A549 (cell line): ENCODE results near the gene CIPC. TPM values are rescaled to one million over a fixed set of nuclear protein-coding genes. Genes with fewer than 3 reads are reported as not detected.

Experiments used
- ATAC-seq, 2 experiments: fragments of 200-7000 bp in 1 of 2; fragments of >200 bp in 1 of 2; cut with Nextera tagmentation in 1 of 2; cut with Tn5 transposase in 1 of 2; 3 replicates each; pipeline versions ENCODE4 v1.8.0 to v1.9.1; 2018 to 2020; ENCODE audit warnings: mild to moderate bottlenecking in 1 of 2, moderate library complexity in 1 of 2
- CTCF ChIA-PET: fragments of 300-600 bp; sonication (Branson Sonifier 250); formaldehyde crosslinking; extraction: SDS; loops from one replicate; lab custom pipeline; 2021; ENCODE audit warnings: antibody characterized with exemption, inconsistent platforms; lab: Yijun Ruan, JAX
- POLR2A ChIA-PET: fragments of 350-600 bp; formaldehyde crosslinking; extraction: SDS; loops from one replicate; lab custom pipeline; 2021; ENCODE audit warnings: antibody characterized with exemption, inconsistent platforms; lab: Yijun Ruan, JAX
- DNase-seq, 2 experiments: peaks; one replicate each; pipeline versions ENCODE4 v3.0.0 to v3.0.0-alpha.2; 2011 to 2016; ENCODE audit warnings: low read depth in 1 of 2, low spot score in 1 of 2
- FAIRE-seq: peaks from 2 replicates; lab custom pipeline; 2011; peaks lifted over from hg19 to GRCh38; lab: Jason Lieb, UNC
- H3K27ac ChIP-seq, 2 experiments: fragments of >200 bp; sonication (Bioruptor Twin); formaldehyde crosslinking; 3 replicates each; pipeline ENCODE4 v1.5.1; 2016 to 2017
- H3K4me1 ChIP-seq: fragments of >200 bp; sonication (Bioruptor Twin); formaldehyde crosslinking; 3 replicates; pipeline ENCODE4 v1.6.1; 2016
- H3K4me2 ChIP-seq: fragments of >200 bp; sonication (Bioruptor Twin); formaldehyde crosslinking; 3 replicates; pipeline ENCODE4 v1.6.1; 2016
- H3K4me3 ChIP-seq: fragments of >200 bp; sonication (Bioruptor Twin); formaldehyde crosslinking; 3 replicates; pipeline ENCODE4 v1.5.1; 2016
- H3K9me3 ChIP-seq: fragments of >200 bp; sonication (Bioruptor Twin); formaldehyde crosslinking; 3 replicates; pipeline ENCODE4 v1.6.1; 2016
- BCL3 ChIP-seq: fragments of >200 bp; sonication (Bioruptor Twin); formaldehyde crosslinking; IDR thresholded peaks from 3 replicates; pipeline ENCODE4 v1.6.1; 2016
- CBX2 ChIP-seq: fragments of 200-600 bp; sonication (generic); IDR thresholded peaks from 2 replicates; pipeline ENCODE4 v1.6.1; 2016; ENCODE audit warnings: low read depth, mild to moderate bottlenecking, borderline replicate concordance
- CBX8 ChIP-seq: fragments of 200-600 bp; sonication (generic); IDR thresholded peaks from 2 replicates; pipeline ENCODE4 v1.6.1; 2016
- CTCF ChIP-seq: fragments of >200 bp; sonication (Bioruptor Twin); formaldehyde crosslinking; IDR thresholded peaks from 3 replicates; pipeline ENCODE4 v1.5.1; 2016
- E2F6 ChIP-seq: IDR thresholded peaks from 2 replicates; pipeline ENCODE4 v1.6.1; 2012; ENCODE audit warnings: low read depth, borderline replicate concordance
- ELK1 ChIP-seq: fragments of 150-350 bp; IDR thresholded peaks from 2 replicates; pipeline ENCODE4 v1.6.1; 2014; ENCODE audit warnings: low read depth, mild to moderate bottlenecking, low read length
- FOXS1 ChIP-seq: fragments of 250-450 bp; sonication (Bioruptor Pico); IDR thresholded peaks from 2 replicates; pipeline ENCODE4 v1.5.0; 2020; ENCODE audit warnings: mild to moderate bottlenecking, moderate library complexity
- HDAC2 ChIP-seq: fragments of 200-600 bp; sonication (generic); IDR thresholded peaks from 2 replicates; pipeline ENCODE4 v1.6.1; 2016
- HES2 ChIP-seq: fragments of >200 bp; sonication (Bioruptor Twin); formaldehyde crosslinking; IDR thresholded peaks from 2 replicates; pipeline ENCODE4 v1.6.1; 2016
- HMGXB4 ChIP-seq: fragments of 250-450 bp; sonication (Bioruptor Pico); IDR thresholded peaks from 2 replicates; pipeline ENCODE4 v1.5.0; 2021; ENCODE audit warnings: mild to moderate bottlenecking, moderate library complexity, borderline replicate concordance
- HOXB5 ChIP-seq: fragments of 250-450 bp; sonication (Bioruptor Pico); IDR thresholded peaks from 2 replicates; pipeline ENCODE4 v1.5.0; 2020; ENCODE audit warnings: mild to moderate bottlenecking, moderate library complexity
- JUN ChIP-seq, 2 experiments: fragments of >200 bp; sonication (Bioruptor Twin); formaldehyde crosslinking; IDR thresholded peaks; 2 replicates in 1 of 2; 3 replicates in 1 of 2; pipeline ENCODE4 v1.6.1; 2016 to 2017
- KDM1A ChIP-seq: fragments of 200-600 bp; sonication (generic); IDR thresholded peaks from 2 replicates; pipeline ENCODE4 v1.6.1; 2016; ENCODE audit warnings: low read depth, mild to moderate bottlenecking
- MAX ChIP-seq: IDR thresholded peaks from 2 replicates; pipeline ENCODE4 v1.6.1; 2012
- MAZ ChIP-seq: fragments of 150-350 bp; IDR thresholded peaks from 2 replicates; pipeline ENCODE4 v1.6.1; 2014; ENCODE audit warnings: antibody characterized with exemption, low read depth, low read length, borderline replicate concordance
- MYC ChIP-seq: IDR thresholded peaks from 2 replicates; pipeline ENCODE4 v1.6.1; 2012; ENCODE audit warnings: mild to moderate bottlenecking, inconsistent platforms, low read length, improper control_type of control experiment, borderline replicate concordance
- NPAS2 ChIP-seq: fragments of 250-450 bp; sonication (Bioruptor Pico); IDR thresholded peaks from 2 replicates; pipeline ENCODE4 v1.8.0; 2022; ENCODE audit warnings: mild to moderate bottlenecking, moderate library complexity, borderline replicate concordance
- PBX3 ChIP-seq: IDR thresholded peaks from 2 replicates; pipeline ENCODE4 v1.6.1; 2012
- POLR2A ChIP-seq: IDR thresholded peaks from 2 replicates; pipeline ENCODE4 v1.6.1; 2012; ENCODE audit warnings: mild to moderate bottlenecking, low read length
- RARB ChIP-seq: fragments of 250-450 bp; sonication (Bioruptor Pico); IDR thresholded peaks from 2 replicates; pipeline ENCODE4 v1.8.0; 2021; ENCODE audit warnings: mild to moderate bottlenecking, moderate library complexity
- RCOR1 ChIP-seq: fragments of 150-350 bp; IDR thresholded peaks from 2 replicates; pipeline ENCODE4 v1.6.1; 2014; ENCODE audit warnings: antibody characterized with exemption, low read length, low read depth
- RFX5 ChIP-seq: fragments of 450-650 bp; IDR thresholded peaks from 2 replicates; pipeline ENCODE4 v1.7.1; 2014; ENCODE audit warnings: antibody characterized with exemption, mild to moderate bottlenecking, moderate library complexity
- RNF2 ChIP-seq: fragments of 200-600 bp; sonication (generic); IDR thresholded peaks from 2 replicates; pipeline ENCODE4 v1.6.1; 2016; ENCODE audit warnings: low read depth, mild to moderate bottlenecking, antibody characterized with exemption, moderate library complexity, borderline replicate concordance
- TFCP2L1 ChIP-seq: fragments of 250-450 bp; sonication (Bioruptor Pico); IDR thresholded peaks from 2 replicates; pipeline ENCODE4 v1.5.0; 2021; ENCODE audit warnings: mild to moderate bottlenecking
- TP53 ChIP-seq: fragments of 250-450 bp; sonication (Bioruptor Pico); IDR thresholded peaks from 2 replicates; pipeline ENCODE4 v1.5.0; 2021; ENCODE audit warnings: mild to moderate bottlenecking, moderate library complexity
- USF2 ChIP-seq: fragments of 450-650 bp; IDR thresholded peaks from 2 replicates; pipeline ENCODE4 v1.6.1; 2014; ENCODE audit warnings: antibody characterized with exemption
- ZFP36 ChIP-seq: fragments of 450-650 bp; IDR thresholded peaks from 2 replicates; pipeline ENCODE4 v1.6.1; 2014; ENCODE audit warnings: borderline replicate concordance; ENCODE audit not compliant: partially characterized antibody
- ZNF302 ChIP-seq: fragments of 250-450 bp; sonication (Bioruptor Pico); IDR thresholded peaks from 2 replicates; pipeline ENCODE4 v1.9.0; 2021; ENCODE audit warnings: inconsistent platforms, mild to moderate bottlenecking, moderate library complexity
- WGBS: methylation state at CpG from one replicate; pipeline ENCODE4 v1.1.6; 2017; ENCODE audit errors: missing lambda C conversion rate; 5-methylcytosine and 5-hydroxymethylcytosine counted together
- polyA plus RNA-seq, 4 experiments: library from polyadenylated mRNA; depleted of rRNA in 3 of 4; stranded (reverse); fragments of >200 nt; fragmentation: RNase III in 1 of 4; extraction: RNeasy Plus Mini Kit Qiagen cat#74134 plus additional on column Dnase treatment in 1 of 4; gene quantifications; 2 replicates in 3 of 4; 3 replicates in 1 of 4; pipeline ENCODE4 v1.2.3, GENCODE V29; 2011 to 2017

Gene CIPC
- polyA plus RNA-seq, 2 of the 4 experiments (the other 2 are of a cell fraction): 8.9 to 13.9 TPM

- Histone ChIP-seq H3K9me3 (no peaks in the 10 kb centered on the region), H3K4me1 (peaks cover 12% of the 10 kb centered on the region), H3K4me2 (no peak overlapping the region), H3K4me3 (no peak overlapping the region), H3K27ac (no peak overlapping the region)
- DNase-seq (no peak), ATAC-seq (no peak), FAIRE-seq (no peak)
- WGBS: 75% methylated on average over 7 of the region's 7 CpGs
- ChIA-PET CTCF (interaction anchor here (1.2 to 7.6 kb wide), 11 partner anchors 14 to 394 kb away, joined by 4 to 116 read pairs (median 6); partner anchors contain the start of genes GSTZ1, POMT2 and ZDHHC22), POLR2A (no interaction called here)
- TF ChIP-seq POLR2A (no peak), ELK1 (no peak), MYC (no peak), NPAS2 (no peak), CBX8 (no peak), MAZ (no peak), FOXS1 (no peak), HMGXB4 (CRISPR knock-in tag) (no peak), ZNF302 (no peak), E2F6 (no peak), CBX2 (no peak), HOXB5 (CRISPR knock-in tag) (no peak), RFX5 (no peak), JUN (IDR thresholded peaks at IDR 0.05) (no peak), HES2 (no peak), TP53 (CRISPR knock-in tag) (no peak), TFCP2L1 (CRISPR knock-in tag) (no peak), RARB (CRISPR knock-in tag) (no peak), HDAC2 (no peak)
These were observed 56.4 kb downstream of the CIPC start for GRCh38 chr14:77154421-77154820.

- Histone ChIP-seq H3K9me3 (no peaks in the 10 kb centered on the region), H3K4me2 (no peak overlapping the region), H3K4me1 (peaks cover 12% of the 10 kb centered on the region), H3K27ac (no peak overlapping the region), H3K4me3 (no peak overlapping the region)
- POLR2A ChIA-PET: no interaction called here
- FAIRE-seq: no peak
- TF ChIP-seq ZFP36 (no peak), RNF2 (no peak), BCL3 (no peak), CTCF (no peak), USF2 (no peak), PBX3 (no peak), RCOR1 (no peak), JUN (IDR thresholded peaks at IDR 0.05) (no peak), KDM1A (no peak), MAX (no peak), HOXB5 (CRISPR knock-in tag) (no peak), NPAS2 (no peak)
- no peak for ATAC-seq
- WGBS: 60% methylated on average over 2 of the region's 2 CpGs
- DNase-seq: no peak
- CTCF ChIA-PET: interaction anchor here (0.8 to 7.6 kb wide), 11 partner anchors 8 to 393 kb away, joined by 3 to 116 read pairs (median 5); partner anchors contain the start of genes GSTZ1, POMT2, TMEM63C and ZDHHC22
These were observed 57.0 kb downstream of the CIPC start for GRCh38 chr14:77155083-77155482.
